HG03439 (cell line): ENCODE data around the gene DCTN1.
"Not testable (repeated sequence)": the region's sequence is repeated elsewhere in the genome, so short reads cannot be mapped to it uniquely, and the experiment has no call there.

Source experiments
- ATAC-seq: cut with Tn5 transposase; IDR thresholded peaks from one replicate; pipeline ENCODE4 v1.9.1; 2021; ENCODE audit warnings: mild to moderate bottlenecking, moderate library complexity; ENCODE audit not compliant: unreplicated experiment

The DCTN1 gene

GRCh38 chr2:74372674-74373073, 7.4 kb downstream of the DCTN1 start:
- no peak for ATAC-seq

- ATAC-seq, result no peak
Measured at GRCh38 chr2:74371421-74371820, 8.7 kb downstream of the DCTN1 start.

GRCh38 chr2:74369976-74370375, 10.1 kb downstream of the DCTN1 start:
- no peak for ATAC-seq

GRCh38 chr2:74368499-74368898, 11.6 kb downstream of the DCTN1 start:
- ATAC-seq, result no peak

GRCh38 chr2:74367789-74368188, 12.3 kb downstream of the DCTN1 start:
- ATAC-seq, result no peak

- ATAC-seq, result no peak
Measured at GRCh38 chr2:74366036-74366435, 14.1 kb downstream of the DCTN1 start.

- ATAC-seq, result no peak
Measured at GRCh38 chr2:74364533-74365505, 15.3 kb downstream of the DCTN1 start.

- ATAC-seq, result no peak
Measured at GRCh38 chr2:74361327-74361726, 18.8 kb downstream of the DCTN1 start.

- no peak for ATAC-seq
Measured at GRCh38 chr2:74357627-74358026, 22.5 kb downstream of the DCTN1 start.

- ATAC-seq, result no peak
Measured at GRCh38 chr2:74349889-74350288, 30.2 kb downstream of the DCTN1 start.

- ATAC-seq, result no peak
Measured at GRCh38 chr2:74347742-74348141, 32.4 kb downstream of the DCTN1 start.

GRCh38 chr2:74347303-74347702, 32.8 kb downstream of the DCTN1 start:
- ATAC-seq, result no peak

- ATAC-seq, result no peak
Measured at GRCh38 chr2:74345272-74345943, 34.7 kb downstream of the DCTN1 start.

- ATAC-seq, result no peak
Measured at GRCh38 chr2:74343316-74343715, 36.8 kb downstream of the DCTN1 start, which contains the start of gene SLC4A5. SLC4A5 (minus strand) TSS chr2:74343416; CDS start chr2:74315023, 28,393 bp downstream.

- not testable (repeated sequence) for ATAC-seq
Measured at GRCh38 chr2:74336227-74336626, 43.9 kb downstream of the DCTN1 start.

GRCh38 chr2:74334931-74335333, 45.2 kb downstream of the DCTN1 start:
- no peak for ATAC-seq

GRCh38 chr2:74333896-74334586, 46.1 kb downstream of the DCTN1 start:
- no peak for ATAC-seq

- ATAC-seq, result no peak
Measured at GRCh38 chr2:74333175-74333574, 46.9 kb downstream of the DCTN1 start.

- no peak for ATAC-seq
Measured at GRCh38 chr2:74332550-74333174, 47.4 kb downstream of the DCTN1 start.

- ATAC-seq, result no peak
Measured at GRCh38 chr2:74328573-74328972, 51.5 kb downstream of the DCTN1 start.

GRCh38 chr2:74328074-74328473, 52.0 kb downstream of the DCTN1 start:
- ATAC-seq, result no peak
